IMR-90 (cell line): Measurements from ENCODE around the gene ARL13A. TPM values are rescaled to one million over a fixed set of nuclear protein-coding genes. Genes with fewer than 3 reads are reported as not detected.

Experiments
- ATAC-seq: fragments of 200-7000 bp; cut with Tn5 transposase; 2 replicates; pipeline ENCODE4 v1.9.1; 2020; ENCODE audit warnings: low read depth, mild to moderate bottlenecking, moderate library complexity
- BruUV-seq: library from RNA; stranded (reverse); fragments of 400-500 nt; replicated peaks from 2 replicates; lab custom pipeline; 2021; lab: Mats Ljungman, UMichigan
- CTCF ChIA-PET: fragments of 300-600 bp; formaldehyde crosslinking; extraction: SDS; loops from one replicate; lab custom pipeline; 2021; ENCODE audit warnings: antibody characterized with exemption; lab: Yijun Ruan, JAX
- POLR2A ChIA-PET: fragments of 300-600 bp; sonication (Branson Sonifier 250); formaldehyde crosslinking; loops from one replicate; lab custom pipeline; 2022; ENCODE audit warnings: antibody characterized with exemption; ENCODE audit not compliant: unreplicated experiment; lab: Charles Lee
- DNase-seq: peaks from one replicate; pipeline ENCODE4 v3.0.0; 2013
- H2AFZ ChIP-seq: replicated peaks from 2 replicates; pipeline ENCODE3; 2013; ENCODE audit warnings: low read length, mild to moderate bottlenecking; ENCODE audit not compliant: poor library complexity
- H2AK5ac ChIP-seq: 2 replicates; pipeline ENCODE4 v1.6.1; 2013; ENCODE audit warnings: low read depth, low read length, inconsistent platforms
- H2AK9ac ChIP-seq: replicated peaks from 2 replicates; pipeline ENCODE3; 2013; ENCODE audit warnings: mild to moderate bottlenecking, low read depth, low read length, moderate library complexity; ENCODE audit not compliant: poor library complexity
- H2BK120ac ChIP-seq: 2 replicates; pipeline ENCODE4 v1.6.1; 2013; ENCODE audit warnings: low read depth, low read length, inconsistent platforms
- H2BK15ac ChIP-seq: 3 replicates; pipeline ENCODE4 v1.6.1; 2013; ENCODE audit warnings: low read depth, low read length, inconsistent platforms
- H2BK20ac ChIP-seq: 2 replicates; pipeline ENCODE4 v1.6.1; 2013; ENCODE audit warnings: low read depth, mild to moderate bottlenecking, inconsistent platforms, low read length, moderate library complexity
- H2BK5ac ChIP-seq: 2 replicates; pipeline ENCODE4 v1.6.1; 2013; ENCODE audit warnings: mild to moderate bottlenecking, low read depth, low read length, inconsistent platforms; ENCODE audit not compliant: poor library complexity, severe bottlenecking
- H3K14ac ChIP-seq: replicated peaks from 2 replicates; pipeline ENCODE4 v1.6.1; 2013; ENCODE audit warnings: low read depth, low read length, inconsistent platforms
- H3K18ac ChIP-seq: 2 replicates; pipeline ENCODE4 v1.6.1; 2013; ENCODE audit warnings: low read depth, low read length, control low read depth
- H3K23ac ChIP-seq: 2 replicates; pipeline ENCODE4 v1.6.1; 2013; ENCODE audit warnings: low read depth, low read length, inconsistent platforms
- H3K27ac ChIP-seq: 2 replicates; pipeline ENCODE4 v1.5.1; 2013; ENCODE audit warnings: mild to moderate bottlenecking, control low read depth, low read length; ENCODE audit not compliant: insufficient read depth
- H3K27me3 ChIP-seq: 2 replicates; pipeline ENCODE4 v1.6.1; 2013; ENCODE audit warnings: low read length; ENCODE audit not compliant: control insufficient read depth, insufficient read depth
- H3K36me3 ChIP-seq: 2 replicates; pipeline ENCODE4 v1.6.1; 2013; ENCODE audit warnings: low read length, mixed read lengths; ENCODE audit not compliant: control insufficient read depth, insufficient read depth
- H3K4ac ChIP-seq: 2 replicates; pipeline ENCODE4 v1.6.1; 2013; ENCODE audit warnings: low read depth, low read length, inconsistent platforms
- H3K4me1 ChIP-seq: 2 replicates; pipeline ENCODE4 v1.6.1; 2013; ENCODE audit warnings: low read length, mixed read lengths; ENCODE audit not compliant: control insufficient read depth, insufficient read depth
- H3K4me2 ChIP-seq: 2 replicates; pipeline ENCODE4 v1.6.1; 2013; ENCODE audit warnings: low read depth, mild to moderate bottlenecking, control low read depth, low read length, moderate library complexity
- H3K4me3 ChIP-seq: 2 replicates; pipeline ENCODE4 v1.5.1; 2013; ENCODE audit warnings: low read depth, mild to moderate bottlenecking, control low read depth, low read length, moderate library complexity; ENCODE audit not compliant: insufficient read depth
- H3K56ac ChIP-seq: 2 replicates; pipeline ENCODE4 v1.6.1; 2013; ENCODE audit warnings: low read length, inconsistent platforms; ENCODE audit not compliant: insufficient read depth; ENCODE audit errors: extremely low read depth
- H3K79me1 ChIP-seq, 2 experiments: 2 replicates each; pipeline ENCODE4 v1.6.1; 2013; ENCODE audit warnings: low read length in 2 of 2, inconsistent platforms in 1 of 2, low read depth in 1 of 2
- H3K9ac ChIP-seq: 2 replicates; pipeline ENCODE4 v1.6.1; 2013; ENCODE audit warnings: low read depth, low read length, control low read depth
- H3K9me1 ChIP-seq: 2 replicates; pipeline ENCODE4 v1.6.1; 2013; ENCODE audit warnings: low read length, inconsistent platforms; ENCODE audit not compliant: insufficient read depth
- H3K9me3 ChIP-seq: 2 replicates; pipeline ENCODE4 v1.6.1; 2013; ENCODE audit warnings: low read length; ENCODE audit not compliant: control insufficient read depth, insufficient read depth
- H4K20me1 ChIP-seq: 2 replicates; pipeline ENCODE4 v1.6.1; 2013; ENCODE audit warnings: low read length, inconsistent platforms; ENCODE audit not compliant: insufficient read depth
- H4K5ac ChIP-seq: 2 replicates; pipeline ENCODE4 v1.6.1; 2013; ENCODE audit warnings: mild to moderate bottlenecking, low read depth, low read length, control low read depth
- H4K8ac ChIP-seq, 2 experiments: 2 replicates each; pipeline ENCODE4 v1.6.1; 2013; ENCODE audit warnings: low read depth in 2 of 2, low read length in 2 of 2, control low read depth in 1 of 2, inconsistent platforms in 1 of 2
- H4K91ac ChIP-seq: 2 replicates; pipeline ENCODE4 v1.6.1; 2013; ENCODE audit warnings: low read depth, low read length, inconsistent platforms; ENCODE audit not compliant: insufficient read depth
- BHLHE40 ChIP-seq: fragments of 150-350 bp; IDR thresholded peaks from 2 replicates; pipeline ENCODE4 v1.6.1; 2016; ENCODE audit warnings: mild to moderate bottlenecking, low read depth, low read length
- MAFK ChIP-seq: IDR thresholded peaks from 2 replicates; pipeline ENCODE4 v1.6.1; 2012; ENCODE audit warnings: low read depth, low read length, improper control_type of control experiment
- MXI1 ChIP-seq: IDR thresholded peaks from 2 replicates; pipeline ENCODE4 v1.6.1; 2012; ENCODE audit warnings: low read depth, mild to moderate bottlenecking, low read length, moderate library complexity, borderline replicate concordance
- RFX5 ChIP-seq: IDR thresholded peaks from 2 replicates; pipeline ENCODE4 v1.8.0; 2012; ENCODE audit warnings: low read depth, mild to moderate bottlenecking, low read length, moderate library complexity
- SMC3 ChIP-seq: fragments of 150-350 bp; IDR thresholded peaks from 2 replicates; pipeline ENCODE4 v1.6.1; 2016; ENCODE audit warnings: low read depth, mild to moderate bottlenecking, antibody characterized with exemption, low read length, moderate library complexity
- WGBS, 2 experiments: methylation state at CpG; one replicate each; pipeline versions ENCODE4 v1.1.5 to v1.1.7; 2013; ENCODE audit warnings: missing lambda C conversion rate in 2 of 2; ENCODE audit not compliant: insufficient read length in 1 of 2; ENCODE audit errors: extremely low coverage in 2 of 2; 5-methylcytosine and 5-hydroxymethylcytosine counted together
- dilution Hi-C: fragments of 300-500 bp; cut with HindIII; formaldehyde crosslinking; loops from one replicate; pipeline ENCODE4 v1.14.3; 2018; ENCODE audit warnings: low sequenced_read_pairs; ENCODE audit not compliant: unreplicated experiment
- in situ Hi-C: fragments of 300-500 bp; cut with MboI; formaldehyde crosslinking; loops from 3 replicates; pipeline ENCODE4 v1.14.3; 2019; ENCODE audit warnings: low sequenced_read_pairs, inconsistent platforms, mixed read lengths
- intact Hi-C: fragments of 100-400 bp; cut with micrococcal nuclease; formaldehyde crosslinking; loops from 2 replicates; pipeline ENCODE4 v1.10.0; 2022
- polyA plus RNA-seq, 3 experiments: library from polyadenylated mRNA; depleted of rRNA; stranded (reverse); fragments of >200 nt; gene quantifications; 2 replicates each; pipeline ENCODE4 v1.2.3, GENCODE V29; 2012; ENCODE audit warnings: low replicate concordance in 1 of 3
- total RNA-seq: library from RNA; depleted of rRNA; stranded (reverse); fragments of >200 nt; gene quantifications from 2 replicates; pipeline ENCODE4 v1.2.3, GENCODE V29; 2012

ARL13A gene
- total and polyA plus RNA-seq, 2 of the 4 experiments (the other 2 are of a cell fraction): not detected

DNA sequence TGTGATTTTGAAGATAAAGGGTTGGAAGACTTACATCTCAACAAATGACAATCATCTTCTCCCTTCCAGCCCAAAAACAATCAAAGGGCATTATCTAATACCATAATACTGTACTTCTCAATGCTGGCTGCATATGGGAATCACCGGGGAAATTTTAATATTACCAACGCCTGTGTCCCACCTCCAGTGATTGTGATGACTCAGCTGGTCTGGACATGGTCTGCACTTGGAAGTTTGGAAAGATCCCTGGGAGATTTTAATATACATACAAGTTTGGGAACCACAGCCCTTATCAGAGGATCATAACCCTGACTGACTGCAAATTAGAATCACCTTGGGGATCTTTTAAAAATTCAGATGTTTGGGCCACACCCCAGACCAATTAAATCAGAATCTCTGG is 29.9 kb downstream of the ARL13A start:
- no peak overlapping the region for H2BK120ac ChIP-seq
- in situ Hi-C loops: no loop called here
- H4K91ac ChIP-seq: no peak overlapping the region
- no peak overlapping the region for H2BK15ac ChIP-seq
- no peak overlapping the region for H4K5ac ChIP-seq
- H3K4me1 ChIP-seq: peaks cover under 1% of the 10 kb centered on the region; the same call in 1 of the 2 replicates
- H3K56ac ChIP-seq: no peak overlapping the region
- H3K4me2 ChIP-seq: no peak overlapping the region
- ChIA-PET POLR2A (no interaction called here), CTCF (no interaction called here)
- no peak for DNase-seq
- no peaks in the 10 kb centered on the region for H4K20me1 ChIP-seq
- no peak overlapping the region for H3K9ac ChIP-seq
- peaks cover 3% of the 10 kb centered on the region; the same call in 1 of the 2 replicates for H3K9me1 ChIP-seq
- no peaks in the 10 kb centered on the region for H3K27me3 ChIP-seq
- H3K27ac ChIP-seq: no peak overlapping the region
- no peak overlapping the region for H2AK9ac ChIP-seq
- no peak overlapping the region for H3K18ac ChIP-seq
- H3K14ac ChIP-seq: no peak overlapping the region
- ATAC-seq: no peak
- H4K8ac ChIP-seq: no peak overlapping the region
- no peak overlapping the region for H3K23ac ChIP-seq
- WGBS, 2 experiments: no CpG with 5 or more reads among the region's 2 CpGs
- intact Hi-C loops: no loop called here
- H2AK5ac ChIP-seq: no peak overlapping the region
- no peak overlapping the region for H2BK5ac ChIP-seq
- H3K4me3 ChIP-seq: no peak overlapping the region
- no peak overlapping the region for H2BK20ac ChIP-seq
- no peak overlapping the region for H2AFZ ChIP-seq
- H3K9me3 ChIP-seq: peaks cover 2% of the 10 kb centered on the region; the same call in 1 of the 2 replicates
- H3K4ac ChIP-seq: no peak overlapping the region
- no peak for TF ChIP-seq MXI1
- no peak for TF ChIP-seq BHLHE40
- no peak for TF ChIP-seq RFX5
- TF ChIP-seq SMC3: no peak
- TF ChIP-seq MAFK: peak; percentile 72
- no peaks in the 10 kb centered on the region for H3K36me3 ChIP-seq
- H3K79me1 ChIP-seq: no peaks in the 10 kb centered on the region
- dilution Hi-C loops: no loop called here
- BruUV-seq: no TSS peak
